ENCODE data around the gene MCM3.

GRCh38 chr6:52243282-52243893 lies 41.2 kb downstream of the MCM3 start:
- TF ChIP-seq ELF4 (IDR thresholded peaks at IDR 0.05) (no peak), NFRKB (IDR thresholded peaks at IDR 0.05) (no peak), SP1 (IDR thresholded peaks at IDR 0.05) (no peak), L3MBTL2 (conservative IDR thresholded peaks at IDR 0.05) (no peak), TARDBP (IDR thresholded peaks at IDR 0.05) (no peak), SUZ12 (IDR thresholded peaks at IDR 0.05) (no peak), FOXA1 (IDR thresholded peaks at IDR 0.05) (no peak), FOXM1 (IDR thresholded peaks at IDR 0.05; ENCODE audit: borderline replicate concordance) (no peak), HDGF (IDR thresholded peaks at IDR 0.05; ENCODE audit: borderline replicate concordance) (no peak), PKNOX1 (IDR thresholded peaks at IDR 0.05) (no peak), BHLHE40 (IDR thresholded peaks at IDR 0.05; ENCODE audit: borderline replicate concordance) (no peak), CTBP1 (IDR thresholded peaks at IDR 0.05; ENCODE audit: borderline replicate concordance) (no peak), FOXK2 (IDR thresholded peaks at IDR 0.05) (no peak)

All from HEK293T (cell line).